Caco-2 (cell line): ENCODE measurements around the gene CLK3. TPM values are rescaled to one million over a fixed set of nuclear protein-coding genes. Genes with fewer than 3 reads are reported as not detected.

Experiments used
- BruUV-seq: library from RNA; stranded (reverse); fragments of 400-500 nt; replicated peaks from 2 replicates; lab custom pipeline; 2021; lab: Mats Ljungman, UMichigan
- CTCF ChIA-PET: fragments of 300-600 bp; sonication (Branson Sonifier 250); formaldehyde crosslinking; loops from one replicate; lab custom pipeline; 2022; ENCODE audit warnings: antibody characterized with exemption; lab: Charles Lee
- POLR2A ChIA-PET: fragments of 300-600 bp; sonication (Branson Sonifier 250); formaldehyde crosslinking; loops from one replicate; lab custom pipeline; 2022; ENCODE audit warnings: antibody characterized with exemption; lab: Charles Lee
- DNase-seq, 2 experiments: peaks; one replicate each; pipeline versions ENCODE4 v3.0.0 to v3.0.0-alpha.2; 2020 to 2022
- H3K27me3 ChIP-seq: replicated peaks from 2 replicates; pipeline ENCODE4 v1.6.0; 2011; ENCODE audit warnings: low read length; ENCODE audit not compliant: control insufficient read depth, insufficient read depth
- H3K36me3 ChIP-seq: 2 replicates; pipeline ENCODE4 v1.5.1; 2011; ENCODE audit warnings: low read length; ENCODE audit not compliant: control insufficient read depth, insufficient read depth
- H3K4me1 ChIP-seq: fragments of 250-450 bp; sonication (Bioruptor Pico); 2 replicates; pipeline ENCODE4 v1.5.1; 2020; ENCODE audit warnings: mild to moderate bottlenecking
- H3K4me3 ChIP-seq: 2 replicates; pipeline ENCODE4 v1.5.1; 2011; ENCODE audit warnings: low read depth, mild to moderate bottlenecking, control low read depth, low read length
- H3K9me3 ChIP-seq: fragments of 250-450 bp; sonication (Bioruptor Pico); 2 replicates; pipeline ENCODE4 v1.5.1; 2020; ENCODE audit warnings: mild to moderate bottlenecking, moderate library complexity
- H3K27ac Mint-ChIP-seq: one replicate; pipeline ENCODE4 v1.8.0; 2022; ENCODE audit warnings: mixed read lengths; ENCODE audit not compliant: unreplicated experiment
- H3K27me3 Mint-ChIP-seq: one replicate; pipeline ENCODE4 v1.8.0; 2022; ENCODE audit warnings: mixed read lengths; ENCODE audit not compliant: insufficient read depth, unreplicated experiment
- H3K36me3 Mint-ChIP-seq: one replicate; pipeline ENCODE4 v1.8.0; 2022; ENCODE audit warnings: mild to moderate bottlenecking, mixed read lengths; ENCODE audit not compliant: insufficient read depth, unreplicated experiment
- H3K4me1 Mint-ChIP-seq: one replicate; pipeline ENCODE4 v1.8.0; 2022; ENCODE audit warnings: low read depth, mixed read lengths; ENCODE audit not compliant: unreplicated experiment
- H3K4me3 Mint-ChIP-seq: one replicate; pipeline ENCODE4 v1.8.0; 2022; ENCODE audit warnings: mild to moderate bottlenecking, moderate library complexity, mixed read lengths; ENCODE audit not compliant: unreplicated experiment
- H3K9me3 Mint-ChIP-seq: one replicate; pipeline ENCODE4 v1.8.0; 2022; ENCODE audit warnings: mixed read lengths; ENCODE audit not compliant: unreplicated experiment
- CTCF ChIP-seq, 2 experiments: fragments of 200-600 bp in 1 of 2; IDR thresholded peaks; 1 replicate in 1 of 2; 2 replicates in 1 of 2; pipeline versions ENCODE4 v1.5.1 to v1.8.0; 2011 to 2022; ENCODE audit warnings: antibody characterized with exemption in 1 of 2, control low read depth in 1 of 2, inconsistent platforms in 1 of 2, low read depth in 1 of 2, low read length in 1 of 2, mild to moderate bottlenecking in 1 of 2, moderate library complexity in 1 of 2; ENCODE audit not compliant: insufficient read depth in 1 of 2, severe bottlenecking in 1 of 2, unreplicated experiment in 1 of 2
- intact Hi-C: fragments of 100-400 bp; cut with micrococcal nuclease; formaldehyde crosslinking; loops from one replicate; pipeline ENCODE4 v1.10.0; 2022; ENCODE audit not compliant: unreplicated experiment
- total RNA-seq: library from RNA; stranded (reverse); gene quantifications from 2 replicates; pipeline ENCODE4 v1.2.3, GENCODE V29; 2022

CLK3 gene
- total RNA-seq, 1 experiment from 2014 or later, result 54.5 TPM

DNA sequence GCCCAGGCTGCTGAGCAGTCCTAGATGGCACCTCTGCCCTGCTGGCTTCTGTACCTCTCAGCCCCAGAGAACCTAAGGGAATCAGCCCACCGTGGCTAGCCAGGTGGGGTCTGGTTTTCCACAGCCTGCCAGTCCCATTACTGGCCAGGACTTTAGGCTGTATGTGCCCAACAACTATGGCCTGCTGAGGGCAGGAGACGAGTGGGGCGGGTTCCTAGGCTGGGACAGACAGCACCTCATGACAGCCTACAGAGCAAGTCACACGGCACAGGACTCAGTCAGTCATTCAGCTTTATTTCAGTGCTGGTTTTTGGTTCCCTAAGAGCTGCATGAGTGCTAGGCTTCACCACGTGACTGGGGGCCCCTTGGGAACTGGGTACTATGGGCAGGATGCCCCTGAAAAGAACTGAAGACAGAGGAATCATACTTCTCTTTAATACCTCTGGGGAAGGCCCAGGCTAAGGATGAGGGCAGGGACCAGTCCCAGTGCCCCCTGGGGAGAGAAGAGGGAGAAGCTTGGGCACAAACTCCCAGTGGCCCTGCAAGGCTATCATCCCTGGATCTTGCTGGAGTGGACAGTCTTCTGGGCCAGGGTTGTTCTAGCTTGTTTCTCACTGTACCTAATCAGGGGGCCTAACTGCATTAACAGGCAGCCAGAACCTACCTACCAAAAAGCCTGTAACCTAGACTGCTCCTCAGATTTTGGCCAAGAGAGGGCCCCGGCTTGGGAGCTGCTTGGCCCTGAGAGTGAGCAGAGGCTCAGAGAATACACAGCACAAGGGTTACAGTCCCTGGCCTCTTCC lies 14.8 kb downstream of the CLK3 start:
- Mint-ChIP-seq H3K9me3 (no peaks in the 10 kb centered on the region), H3K27me3 (no peaks in the 10 kb centered on the region), H3K36me3 (peaks cover 83% of the 10 kb centered on the region), H3K27ac (no peak overlapping the region), H3K4me3 (no peak overlapping the region), H3K4me1 (peaks cover 11% of the 10 kb centered on the region)
- POLR2A ChIA-PET, result interaction anchor here (0.7 kb wide), 1 partner anchor 169 kb away, joined by 5 read pairs; the partner anchor contains the start of gene UBL7
- intact Hi-C loops, result no loop called here
- H3K27me3 ChIP-seq, result no peaks in the 10 kb centered on the region
- no peak overlapping the region for H3K4me3 ChIP-seq
- no peaks in the 10 kb centered on the region for H3K9me3 ChIP-seq
- DNase-seq, result peak in 1 of 2 experiments; percentile 56
- no TSS peak for BruUV-seq
- H3K4me1 ChIP-seq, result no peaks in the 10 kb centered on the region
- peaks cover 12% of the 10 kb centered on the region for H3K36me3 ChIP-seq
- TF ChIP-seq CTCF (IDR thresholded peaks at IDR 0.05; ENCODE audit: insufficient read depth in 1 of 2, low read depth in 1 of 2, low read length in 1 of 2, severe bottlenecking in 1 of 2, unreplicated experiment in 1 of 2), result peak; percentile 29 to 35
- CTCF ChIA-PET, result interaction anchor here (0.5 to 8.2 kb wide), 7 partner anchors 15 to 620 kb away, joined by 3 to 211 read pairs (median 3); partner anchors contain the start of gene CLK3

DNA sequence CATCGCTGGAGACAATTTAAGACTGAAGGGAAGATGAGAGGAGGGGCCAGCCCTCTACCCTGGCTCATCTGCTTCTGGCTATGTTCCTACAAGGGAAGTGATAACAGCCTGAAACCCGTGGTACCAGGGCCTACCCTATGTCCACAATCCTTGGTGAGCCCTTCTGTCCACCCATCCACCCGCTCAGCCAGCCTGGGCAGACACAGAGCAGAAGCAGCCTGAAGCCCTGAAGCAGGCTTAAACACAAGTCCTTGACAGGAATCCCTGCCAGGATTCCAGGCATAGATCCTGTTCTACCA lies 15.4 kb downstream of the CLK3 start:
- Histone ChIP-seq H3K4me1 (no peaks in the 10 kb centered on the region), H3K27me3 (no peaks in the 10 kb centered on the region), H3K36me3 (peaks cover 12% of the 10 kb centered on the region), H3K9me3 (no peaks in the 10 kb centered on the region), H3K4me3 (no peak overlapping the region)
- POLR2A ChIA-PET, result interaction anchor here (0.5 to 0.7 kb wide), 3 partner anchors 170 to 821 kb away, joined by 3 to 7 read pairs (median 5); partner anchors contain the start of genes SIN3A and UBL7
- TF ChIP-seq CTCF (IDR thresholded peaks at IDR 0.05; ENCODE audit: insufficient read depth in 1 of 2, low read depth in 1 of 2, low read length in 1 of 2, severe bottlenecking in 1 of 2, unreplicated experiment in 1 of 2), result no peak
- intact Hi-C loops, result no loop called here
- Mint-ChIP-seq H3K27me3 (no peaks in the 10 kb centered on the region), H3K27ac (no peak overlapping the region), H3K36me3 (peaks cover 83% of the 10 kb centered on the region), H3K4me1 (peaks cover 14% of the 10 kb centered on the region), H3K9me3 (no peaks in the 10 kb centered on the region), H3K4me3 (no peak overlapping the region)
- BruUV-seq, result no TSS peak
- no peak for DNase-seq
- CTCF ChIA-PET, result interaction anchor here (0.5 to 8.2 kb wide), 5 partner anchors 15 to 620 kb away, joined by 3 to 211 read pairs (median 3); partner anchors contain the start of gene CLK3

DNA sequence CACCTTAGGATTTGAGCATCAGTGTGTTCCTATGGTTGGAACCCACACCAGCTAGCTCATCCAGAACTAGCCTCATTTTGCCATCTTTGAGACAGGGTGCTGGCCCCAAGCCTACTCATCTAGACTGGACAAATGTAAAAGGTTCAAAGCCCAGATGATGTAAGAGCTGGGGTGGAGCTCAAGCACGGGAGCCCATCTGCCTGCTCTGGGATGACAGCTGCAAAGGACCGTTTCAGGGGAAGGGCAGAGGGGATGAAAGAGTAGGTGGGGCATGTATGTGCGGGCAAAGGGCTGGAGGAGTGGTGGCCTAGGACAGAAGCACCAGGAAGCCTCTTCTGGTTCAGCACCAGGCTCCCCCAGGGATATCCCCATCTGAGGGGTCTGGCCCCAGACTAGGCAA lies 15.8 kb downstream of the CLK3 start:
- peaks cover 18% of the 10 kb centered on the region for H3K4me1 Mint-ChIP-seq
- H3K4me3 ChIP-seq, result no peak overlapping the region
- no peaks in the 10 kb centered on the region for H3K27me3 Mint-ChIP-seq
- intact Hi-C loops, result no loop called here
- H3K36me3 Mint-ChIP-seq, result peaks cover 80% of the 10 kb centered on the region
- no peak for DNase-seq
- ChIA-PET CTCF (interaction anchor here (0.5 to 8.2 kb wide), 9 partner anchors 10 to 621 kb away, joined by 3 to 211 read pairs (median 3); partner anchors contain the start of gene CLK3), POLR2A (interaction anchor here (0.5 to 0.7 kb wide), 3 partner anchors 170 to 820 kb away, joined by 3 to 7 read pairs (median 5); partner anchors contain the start of genes SIN3A and UBL7)
- no peak for TF ChIP-seq CTCF (IDR thresholded peaks at IDR 0.05; ENCODE audit: insufficient read depth in 1 of 2, low read depth in 1 of 2, low read length in 1 of 2, severe bottlenecking in 1 of 2, unreplicated experiment in 1 of 2)
- BruUV-seq, result no TSS peak
- H3K27ac Mint-ChIP-seq, result no peak overlapping the region
- H3K36me3 ChIP-seq, result peaks cover 12% of the 10 kb centered on the region
- no peaks in the 10 kb centered on the region for H3K27me3 ChIP-seq
- H3K4me1 ChIP-seq, result no peaks in the 10 kb centered on the region
- no peak overlapping the region for H3K4me3 Mint-ChIP-seq
- H3K9me3 Mint-ChIP-seq, result no peaks in the 10 kb centered on the region
- no peaks in the 10 kb centered on the region for H3K9me3 ChIP-seq
